GM21360 (cell line): Measurements from ENCODE around the gene ELMOD3.
"Not testable (repeated sequence)": the region's sequence is repeated elsewhere in the genome, so short reads cannot be mapped to it uniquely, and the experiment has no call there.

Experiments
- ATAC-seq: cut with Tn5 transposase; IDR thresholded peaks from one replicate; pipeline ENCODE4 v1.9.1; 2021; ENCODE audit warnings: mild to moderate bottlenecking, moderate library complexity; ENCODE audit not compliant: unreplicated experiment

The ELMOD3 gene

GRCh38 chr2:85354286-85355072 lies at the start of gene ELMOD3, which contains the start of gene RETSAT:
ELMOD3 (plus strand) TSS chr2:85354769; CDS start chr2:85357199, 2,430 bp downstream.
RETSAT (minus strand) TSS chr2:85354528; CDS start chr2:85354507, 21 bp downstream.
- ATAC-seq, result peak; percentile 96

DNA sequence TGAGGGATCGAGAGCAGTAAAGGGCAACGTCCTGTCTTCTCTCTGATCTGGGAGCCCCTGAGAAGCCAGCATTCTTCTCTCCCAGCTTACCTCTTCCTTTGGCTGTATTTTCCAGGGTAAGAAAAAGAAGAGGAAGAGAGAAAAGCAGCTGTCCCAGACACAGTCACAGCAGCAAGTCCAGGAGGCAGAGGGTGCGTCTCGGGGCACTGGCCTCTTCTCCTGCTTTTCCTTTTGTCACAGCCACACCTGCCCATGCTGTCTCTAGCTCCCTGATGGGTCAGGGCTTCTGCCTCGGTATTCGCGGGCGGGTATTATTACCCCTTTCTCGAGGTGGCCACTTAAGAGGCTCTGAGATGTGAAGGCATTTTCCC lies 47.1 kb upstream of the ELMOD3 start:
- ATAC-seq, result no peak

DNA sequence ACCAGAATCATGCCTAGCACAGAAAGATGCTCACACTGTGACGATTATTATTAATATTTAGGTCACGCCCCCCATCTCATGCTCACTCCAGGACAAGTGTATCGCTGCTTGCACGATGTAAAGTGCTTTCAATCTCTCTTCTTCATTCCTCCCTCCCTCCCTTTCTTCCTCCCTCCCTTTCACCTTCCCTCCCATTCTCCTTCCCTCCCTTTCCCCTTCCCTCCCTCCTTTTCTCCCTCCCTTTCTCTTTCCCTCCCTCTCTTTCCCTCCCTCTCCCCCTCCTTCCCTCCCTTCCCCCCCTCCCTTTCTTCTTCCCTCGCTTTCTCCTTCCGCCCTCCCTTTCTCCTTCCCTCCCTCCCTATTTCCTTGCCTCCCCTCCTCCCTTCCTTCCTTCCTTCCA lies 46.4 kb upstream of the ELMOD3 start:
- no peak for ATAC-seq

DNA sequence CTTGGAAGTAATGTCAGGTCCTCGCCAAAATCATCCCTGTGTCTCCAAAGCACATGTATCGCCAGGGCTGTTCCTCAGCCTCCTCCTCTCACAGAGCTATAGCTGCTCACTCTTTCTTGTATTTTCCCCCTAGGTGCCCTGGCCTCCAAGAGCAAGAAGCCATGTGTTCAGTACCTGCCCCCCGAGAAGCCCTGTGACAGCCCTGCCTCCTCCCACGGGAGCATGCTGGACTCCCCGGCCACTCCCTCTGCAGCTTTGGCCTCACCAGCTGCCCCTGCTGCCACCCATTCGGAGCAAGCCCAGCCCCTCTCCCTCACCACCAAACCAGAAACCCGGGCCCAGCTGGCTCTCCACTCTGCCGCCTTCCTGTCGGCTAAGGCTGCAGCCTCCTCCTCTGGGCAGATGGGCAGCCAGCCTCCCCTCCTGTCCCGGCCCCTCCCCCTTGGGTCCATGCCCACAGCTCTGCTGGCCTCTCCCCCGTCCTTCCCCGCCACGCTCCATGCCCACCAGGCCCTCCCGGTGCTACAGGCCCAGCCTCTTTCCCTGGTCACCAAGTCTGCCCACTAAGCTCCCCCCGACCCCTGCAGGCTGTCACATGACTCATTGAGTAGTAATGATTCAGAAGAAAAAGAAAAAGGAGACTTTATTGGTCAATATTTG lies 45.5 kb upstream of the ELMOD3 start:
- no peak for ATAC-seq

GRCh38 chr2:85309699-85310321 lies 44.8 kb upstream of the ELMOD3 start:
- ATAC-seq, result no peak

- ATAC-seq, result no peak
Observed at GRCh38 chr2:85310330-85310729, 44.2 kb upstream of the ELMOD3 start.

DNA sequence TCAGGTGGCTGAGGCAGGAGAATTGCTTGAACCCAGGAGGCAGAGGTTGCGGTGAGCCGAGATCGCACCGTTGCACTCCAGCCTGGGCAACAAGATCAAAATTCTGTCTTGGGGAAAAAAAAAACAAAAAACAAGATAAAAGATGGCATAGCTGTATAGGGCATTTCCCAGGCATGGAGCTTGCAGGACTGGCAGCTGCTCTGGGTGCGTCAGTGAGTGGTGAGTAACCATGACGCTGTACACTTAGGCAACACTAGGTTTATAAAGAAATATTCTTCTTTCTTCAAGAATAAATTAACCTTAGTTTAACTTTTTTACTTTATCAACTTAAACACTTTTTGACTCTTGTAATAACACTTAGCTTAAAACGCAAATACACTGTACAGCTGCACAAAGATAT lies 42.2 kb upstream of the ELMOD3 start:
- no peak for ATAC-seq

GRCh38 chr2:85314884-85315242 lies 39.7 kb upstream of the ELMOD3 start:
- ATAC-seq, result no peak

DNA sequence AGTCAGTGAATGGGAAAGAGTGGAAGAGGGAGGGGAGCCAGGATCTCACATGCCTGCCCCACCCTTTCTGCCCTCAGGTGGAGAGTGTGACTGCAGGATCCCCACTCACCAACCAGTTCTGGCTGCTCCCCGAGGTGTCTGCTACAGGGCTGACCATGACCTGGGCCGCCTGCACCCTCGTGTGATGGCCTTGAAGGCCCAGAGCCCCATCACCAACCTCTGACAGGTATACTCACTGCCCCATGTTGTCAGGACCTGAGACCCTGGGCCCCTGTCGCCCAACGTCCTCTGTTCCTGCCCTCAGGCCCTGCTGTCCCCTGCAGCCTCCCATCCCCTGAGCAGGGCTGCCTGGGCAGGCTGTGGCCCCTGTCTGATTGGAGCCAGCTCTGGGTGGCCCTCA lies 38.6 kb upstream of the ELMOD3 start:
- ATAC-seq, result not testable (repeated sequence)

GRCh38 chr2:85318222-85319074 lies 36.1 kb upstream of the ELMOD3 start:
- ATAC-seq, result no peak

GRCh38 chr2:85319796-85320195 lies 34.8 kb upstream of the ELMOD3 start:
- no peak for ATAC-seq

DNA sequence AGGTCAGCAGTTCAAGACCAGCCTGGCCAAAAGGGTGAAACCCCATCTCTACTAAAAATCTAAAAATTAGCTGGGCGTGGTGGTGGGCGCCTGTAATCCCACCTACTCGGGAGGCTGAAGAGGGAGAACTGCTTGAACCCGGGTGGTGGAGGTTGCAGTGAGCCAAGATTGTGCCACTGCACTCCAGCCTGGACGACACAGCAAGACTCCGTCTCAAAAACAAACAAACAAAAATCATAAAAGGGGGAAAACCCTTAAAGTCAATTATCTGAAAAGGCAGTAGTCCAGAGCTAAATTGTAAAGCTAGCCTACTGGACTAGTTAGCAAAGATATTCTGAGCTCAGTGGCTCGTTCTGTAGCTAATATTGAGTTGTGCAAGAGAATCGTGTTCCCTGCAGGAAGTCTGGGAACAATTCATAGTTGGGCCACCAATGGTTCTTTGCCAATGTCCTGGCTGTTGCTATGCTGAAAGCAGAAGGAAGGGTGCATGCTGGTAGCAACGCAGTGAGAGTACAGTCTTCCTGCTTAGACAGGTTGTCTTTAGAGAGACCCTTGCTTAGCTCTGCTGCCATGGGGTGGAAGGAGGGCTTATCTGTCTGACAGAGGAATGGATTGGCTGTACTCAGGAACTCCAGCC lies 31.1 kb upstream of the ELMOD3 start:
- no peak for ATAC-seq

GRCh38 chr2:85323988-85324367 lies 30.6 kb upstream of the ELMOD3 start:
- ATAC-seq, result not testable (repeated sequence)

GRCh38 chr2:85324639-85325465 lies 29.7 kb upstream of the ELMOD3 start:
- no peak for ATAC-seq

DNA sequence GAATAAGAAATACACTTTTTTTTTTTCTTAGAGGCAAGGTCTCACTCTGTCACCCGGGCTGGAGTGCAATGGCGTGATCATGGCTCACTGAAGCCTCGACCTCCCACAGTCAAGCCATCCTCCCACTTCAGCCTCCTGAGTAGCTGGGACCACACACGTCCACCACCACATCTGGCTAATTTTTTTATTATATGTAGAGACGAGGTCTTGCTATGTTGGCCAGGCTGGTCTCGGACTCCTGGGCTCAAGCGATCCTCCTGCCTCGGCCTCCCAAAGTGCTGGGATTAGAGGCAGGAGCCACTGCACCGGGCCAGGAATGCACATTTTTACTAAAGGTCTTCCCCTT lies 29.1 kb upstream of the ELMOD3 start:
- no peak for ATAC-seq

- ATAC-seq, result peak; percentile 28
Observed at GRCh38 chr2:85326406-85327159, 28.0 kb upstream of the ELMOD3 start.

- ATAC-seq, result no peak
Observed at GRCh38 chr2:85327160-85327821, 27.3 kb upstream of the ELMOD3 start.

GRCh38 chr2:85327822-85328617 lies 26.5 kb upstream of the ELMOD3 start, which contains the start of gene TGOLN2:
TGOLN2 (minus strand) TSS chr2:85327989; CDS start chr2:85327962, 27 bp downstream.
- peak; percentile 83 for ATAC-seq
